Right cardiac atrium (tissue), 5 donors: ENCODE data around the gene FAM241B. TPM values are rescaled to one million over a fixed set of nuclear protein-coding genes. Genes with fewer than 3 reads are reported as not detected.

Experiments
- ATAC-seq, 2 donors: fragments of 200-7000 bp; cut with Tn5 transposase; one replicate each; pipeline versions ENCODE4 v1.8.0 to v1.9.1; 2020; ENCODE audit warnings: moderate library complexity in 2 of 2, mild to moderate bottlenecking in 1 of 2
- DNase-seq, 3 donors: peaks; one replicate each; pipeline ENCODE4 v3.0.0-alpha.2; 2020
- H3K27ac ChIP-seq: one replicate; pipeline ENCODE4 v1.5.1; 2013; ENCODE audit warnings: mild to moderate bottlenecking, low read length, control low read depth, moderate library complexity
- H3K27me3 ChIP-seq: one replicate; pipeline ENCODE4 v1.6.1; 2013; ENCODE audit not compliant: control insufficient read depth, insufficient read depth
- H3K4me1 ChIP-seq: one replicate; pipeline ENCODE4 v1.6.1; 2013; ENCODE audit warnings: low read length; ENCODE audit not compliant: control insufficient read depth, insufficient read depth
- H3K4me3 ChIP-seq: one replicate; pipeline ENCODE4 v1.5.1; 2013; ENCODE audit warnings: low read length, control low read depth
- H3K9me3 ChIP-seq: one replicate; pipeline ENCODE4 v1.6.1; 2013; ENCODE audit warnings: low read length; ENCODE audit not compliant: control insufficient read depth
- WGBS: extraction: QIAGEN DNeasy Blood & Tissue Kit; methylation state at CpG from one replicate; pipeline ENCODE4 v1.1.7; 2013; 5-methylcytosine and 5-hydroxymethylcytosine counted together
- intact Hi-C, 4 donors: fragments of 100-400 bp; cut with DNase I; formaldehyde crosslinking; loops; one replicate each; pipeline versions ENCODE4 v1.11.0 to v1.14.0; 2022 to 2023
- polyA plus RNA-seq: library from polyadenylated mRNA; stranded (reverse); fragments of 200-250 nt; gene quantifications from one replicate; pipeline ENCODE4 v1.2.3, GENCODE V29; 2013
- total RNA-seq, 4 donors: library from RNA; stranded (reverse); fragmentation: NEBNext Ultra II Directional; extraction: Animal tissue kit (Norgen Biotek cat#: 25700); gene quantifications; one replicate each; pipeline ENCODE4 v1.2.1, GENCODE V29; 2021
- donor health status: healthy with polysubstance abuse.
- donor health status: DM: no; HTN: yes; CAD: no.
- donor health status: DM: no; HTN: no; CAD: no.
- donor health status: DM: no; HTN: yes; CAD: no; lungs with severe emphysema.
- donor health status: DM: yes; HTN: yes; CAD: no.

Gene FAM241B
- total and polyA plus RNA-seq, 5 donors = 4.6 to 8.7 (median 5.6) TPM

- H3K27me3 ChIP-seq = no peaks in the 10 kb centered on the region
- no peaks in the 10 kb centered on the region for H3K4me1 ChIP-seq
- no peak overlapping the region for H3K4me3 ChIP-seq
- no peaks in the 10 kb centered on the region for H3K9me3 ChIP-seq
- ATAC-seq (no peak), DNase-seq (no peak)
- no peak overlapping the region for H3K27ac ChIP-seq
- 64% methylated on average over 13 of the region's 13 CpGs for WGBS
- intact Hi-C loops = loop anchor here in 1 of 4 donors (10.0 kb wide), 1 partner anchor 154 kb away; the partner anchor contains the start of gene COL13A1
Measured at GRCh38 chr10:69650589-69651261, 20.7 kb downstream of the FAM241B start.

DNA sequence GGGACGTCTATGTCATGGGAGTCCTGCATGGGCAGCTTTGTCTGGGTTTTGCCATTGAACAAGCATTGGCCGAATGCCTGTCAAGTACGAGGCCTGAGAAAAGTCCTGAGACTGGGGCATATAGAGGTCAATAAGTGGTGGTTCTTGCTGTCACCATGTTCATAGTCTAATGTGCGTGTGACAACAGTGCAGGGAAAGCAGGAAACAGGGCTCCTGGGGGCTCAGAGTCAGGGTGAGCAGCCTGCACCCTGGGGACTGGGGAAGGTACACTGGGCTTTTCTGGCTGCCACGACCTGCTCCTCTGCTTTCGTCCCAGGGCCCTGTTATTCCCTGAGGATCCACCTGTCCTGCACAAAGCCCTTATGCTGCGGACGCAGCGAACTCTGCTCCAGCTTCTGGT lies 21.3 kb downstream of the FAM241B start:
- H3K27ac ChIP-seq = no peak overlapping the region
- no peaks in the 10 kb centered on the region for H3K9me3 ChIP-seq
- no peak for DNase-seq
- ATAC-seq = no peak
- no peaks in the 10 kb centered on the region for H3K27me3 ChIP-seq
- intact Hi-C loops = loop anchor here in 1 of 4 donors (10.0 kb wide), 1 partner anchor 153 kb away; the partner anchor contains the start of gene COL13A1
- H3K4me1 ChIP-seq = no peaks in the 10 kb centered on the region
- H3K4me3 ChIP-seq = no peak overlapping the region
- WGBS = 78% methylated on average over 9 of the region's 9 CpGs

- WGBS = 92% methylated on average over 14 of the region's 14 CpGs
- Histone ChIP-seq H3K4me1 (no peaks in the 10 kb centered on the region), H3K4me3 (no peak overlapping the region), H3K9me3 (no peaks in the 10 kb centered on the region), H3K27ac (no peak overlapping the region), H3K27me3 (no peaks in the 10 kb centered on the region)
- no peak for ATAC-seq
- DNase-seq = no peak
- intact Hi-C loops = loop anchor here in 1 of 4 donors (10.0 kb wide), 1 partner anchor 153 kb away; the partner anchor contains the start of gene COL13A1
Measured at GRCh38 chr10:69652111-69652856, 22.2 kb downstream of the FAM241B start.

- H3K4me3 ChIP-seq = no peak overlapping the region
- ATAC-seq (no peak), DNase-seq (no peak)
- intact Hi-C loops = loop anchor here in 1 of 4 donors (10.0 kb wide), 1 partner anchor 152 kb away; the partner anchor contains the start of gene COL13A1
- WGBS = 95% methylated on average over 3 of the region's 3 CpGs
- no peak overlapping the region for H3K27ac ChIP-seq
- no peaks in the 10 kb centered on the region for H3K27me3 ChIP-seq
- no peaks in the 10 kb centered on the region for H3K9me3 ChIP-seq
- no peaks in the 10 kb centered on the region for H3K4me1 ChIP-seq
Measured at GRCh38 chr10:69652857-69653199, 22.8 kb downstream of the FAM241B start.

- H3K4me1 ChIP-seq = no peaks in the 10 kb centered on the region
- intact Hi-C loops = loop anchor here in 1 of 4 donors (10.0 kb wide), 1 partner anchor 151 kb away; the partner anchor contains the start of gene COL13A1
Measured at GRCh38 chr10:69653561-69653960, 23.5 kb downstream of the FAM241B start.

GRCh38 chr10:69655124-69655867 lies 25.2 kb downstream of the FAM241B start:
- H3K4me3 ChIP-seq = no peak overlapping the region
- intact Hi-C loops = loop anchor here in 1 of 4 donors (10.0 kb wide), 1 partner anchor 150 kb away; the partner anchor contains the start of gene COL13A1
- H3K27ac ChIP-seq = no peak overlapping the region
- no peaks in the 10 kb centered on the region for H3K4me1 ChIP-seq
- H3K27me3 ChIP-seq = no peaks in the 10 kb centered on the region
- no peaks in the 10 kb centered on the region for H3K9me3 ChIP-seq
- ATAC-seq (no peak), DNase-seq (no peak)
- WGBS = 75% methylated on average over 20 of the region's 20 CpGs

More at GRCh38 chr10:69653561-69653960, 23.5 kb downstream of the FAM241B start:
- no peak for ATAC-seq
- H3K27me3 ChIP-seq = no peaks in the 10 kb centered on the region
- no peak overlapping the region for H3K27ac ChIP-seq
- no peaks in the 10 kb centered on the region for H3K9me3 ChIP-seq
- no peak overlapping the region for H3K4me3 ChIP-seq
- WGBS = 92% methylated on average over 6 of the region's 6 CpGs
- no peak for DNase-seq

DNA sequence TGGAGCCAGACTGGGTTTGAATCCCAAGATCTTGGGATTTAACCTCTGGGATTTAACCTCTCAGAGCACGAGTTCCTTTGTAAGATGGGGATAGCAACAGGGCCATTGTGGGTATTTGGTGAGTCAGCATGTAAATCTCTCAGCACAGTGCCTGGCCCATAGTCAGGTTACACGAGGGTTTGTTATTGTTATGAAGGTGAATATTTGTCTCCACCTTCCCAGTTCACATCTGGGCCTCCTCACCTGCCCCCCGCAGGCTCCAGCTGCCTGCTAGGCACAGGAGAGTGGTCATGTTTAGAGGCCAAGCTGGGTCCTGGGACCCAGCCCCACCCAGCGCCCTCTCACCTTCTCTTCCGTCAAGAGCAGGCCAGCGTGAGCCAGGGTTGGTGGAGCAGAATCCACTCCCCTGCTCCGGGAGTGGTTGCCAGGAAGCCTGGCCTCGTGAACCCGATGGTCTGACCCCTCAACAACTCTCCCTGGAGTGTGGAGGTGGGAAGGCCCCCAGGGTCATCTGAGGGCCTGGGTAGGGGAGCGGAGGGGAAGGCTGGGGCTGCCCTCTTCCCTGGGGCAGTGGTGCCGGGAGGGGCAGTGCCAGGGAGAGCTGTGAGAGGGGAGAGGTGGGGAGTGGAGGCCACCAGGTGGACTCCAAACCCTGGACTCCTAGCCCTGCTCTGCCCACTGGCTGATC lies 26.0 kb downstream of the FAM241B start:
- DNase-seq (no peak), ATAC-seq (no peak)
- no peaks in the 10 kb centered on the region for H3K27me3 ChIP-seq
- H3K9me3 ChIP-seq = no peaks in the 10 kb centered on the region
- H3K4me3 ChIP-seq = no peak overlapping the region
- no peaks in the 10 kb centered on the region for H3K4me1 ChIP-seq
- 75% methylated on average over 11 of the region's 11 CpGs for WGBS
- intact Hi-C loops = loop anchor here in 1 of 4 donors (10.0 kb wide), 1 partner anchor 149 kb away; the partner anchor contains the start of gene COL13A1
- H3K27ac ChIP-seq = no peak overlapping the region

- intact Hi-C loops = loop anchor here in 1 of 4 donors (10.0 kb wide), 1 partner anchor 148 kb away; the partner anchor contains the start of gene COL13A1
- ATAC-seq = no peak
- Histone ChIP-seq H3K27ac (no peak overlapping the region), H3K4me3 (no peak overlapping the region), H3K9me3 (no peaks in the 10 kb centered on the region), H3K4me1 (no peaks in the 10 kb centered on the region), H3K27me3 (no peaks in the 10 kb centered on the region)
- no peak for DNase-seq
- 24% methylated on average over 5 of the region's 5 CpGs for WGBS
Measured at GRCh38 chr10:69656742-69657269, 26.8 kb downstream of the FAM241B start.

GRCh38 chr10:69657430-69657829 lies 27.4 kb downstream of the FAM241B start:
- Histone ChIP-seq H3K4me3 (no peak overlapping the region), H3K27me3 (no peaks in the 10 kb centered on the region), H3K9me3 (no peaks in the 10 kb centered on the region), H3K27ac (no peak overlapping the region), H3K4me1 (no peaks in the 10 kb centered on the region)
- ATAC-seq (no peak), DNase-seq (no peak)
- intact Hi-C loops = loop anchor here in 1 of 4 donors (10.0 kb wide), 1 partner anchor 147 kb away; the partner anchor contains the start of gene COL13A1
- WGBS = 19% methylated on average over 8 of the region's 8 CpGs

DNA sequence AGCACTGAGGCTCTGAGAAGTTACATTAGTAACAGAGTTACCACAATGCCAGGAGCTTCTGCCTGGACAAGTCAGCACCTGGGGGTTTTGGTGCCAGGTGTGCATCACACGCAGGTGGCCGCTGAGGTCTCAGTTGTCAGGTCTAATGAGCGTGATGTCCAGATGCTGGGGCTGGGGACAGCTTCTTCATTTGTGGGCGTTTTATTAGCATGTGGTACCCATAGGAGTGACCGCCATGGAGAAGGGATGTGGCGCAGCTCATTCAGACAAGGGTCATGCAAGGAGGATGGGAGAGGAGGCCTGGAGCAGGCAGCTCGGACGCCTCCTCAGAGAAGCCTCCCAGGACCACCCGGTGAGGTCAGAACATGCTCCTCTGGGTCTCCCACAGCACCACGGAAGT lies 27.8 kb downstream of the FAM241B start:
- intact Hi-C loops = loop anchor here in 1 of 4 donors (10.0 kb wide), 1 partner anchor 147 kb away; the partner anchor contains the start of gene COL13A1
- no peaks in the 10 kb centered on the region for H3K27me3 ChIP-seq
- H3K4me1 ChIP-seq = no peaks in the 10 kb centered on the region
- whole genome bisulfite sequencing = 84% methylated on average over 10 of the region's 10 CpGs
- no peak overlapping the region for H3K4me3 ChIP-seq
- H3K27ac ChIP-seq = no peak overlapping the region
- H3K9me3 ChIP-seq = no peaks in the 10 kb centered on the region
- DNase-seq (no peak), ATAC-seq (no peak)
